ENCODE results near the gene C2CD2L.

DNA sequence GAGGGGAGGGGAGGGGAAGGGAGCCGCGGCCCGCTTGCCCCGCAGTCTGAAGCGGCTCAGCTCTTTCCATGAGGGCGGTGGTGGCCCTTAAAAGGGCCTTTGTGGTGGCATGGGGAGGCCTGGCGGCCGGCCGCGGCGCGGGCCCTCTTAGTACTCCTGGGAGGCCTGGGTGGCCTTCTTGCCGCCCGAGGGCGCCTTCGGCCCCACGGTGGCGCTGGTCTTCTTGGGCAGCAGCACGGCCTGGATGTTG is 12.4 kb upstream of the C2CD2L start:
- TF ChIP-seq, protein P1, sequence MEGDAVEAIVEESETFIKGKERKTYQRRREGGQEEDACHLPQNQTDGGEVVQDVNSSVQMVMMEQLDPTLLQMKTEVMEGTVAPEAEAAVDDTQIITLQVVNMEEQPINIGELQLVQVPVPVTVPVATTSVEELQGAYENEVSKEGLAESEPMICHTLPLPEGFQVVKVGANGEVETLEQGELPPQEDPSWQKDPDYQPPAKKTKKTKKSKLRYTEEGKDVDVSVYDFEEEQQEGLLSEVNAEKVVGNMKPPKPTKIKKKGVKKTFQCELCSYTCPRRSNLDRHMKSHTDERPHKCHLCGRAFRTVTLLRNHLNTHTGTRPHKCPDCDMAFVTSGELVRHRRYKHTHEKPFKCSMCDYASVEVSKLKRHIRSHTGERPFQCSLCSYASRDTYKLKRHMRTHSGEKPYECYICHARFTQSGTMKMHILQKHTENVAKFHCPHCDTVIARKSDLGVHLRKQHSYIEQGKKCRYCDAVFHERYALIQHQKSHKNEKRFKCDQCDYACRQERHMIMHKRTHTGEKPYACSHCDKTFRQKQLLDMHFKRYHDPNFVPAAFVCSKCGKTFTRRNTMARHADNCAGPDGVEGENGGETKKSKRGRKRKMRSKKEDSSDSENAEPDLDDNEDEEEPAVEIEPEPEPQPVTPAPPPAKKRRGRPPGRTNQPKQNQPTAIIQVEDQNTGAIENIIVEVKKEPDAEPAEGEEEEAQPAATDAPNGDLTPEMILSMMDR (IDR thresholded peaks at IDR 0.05), result peak; percentile 61 to 83 (median 72)
- TF ChIP-seq POLR2A (IDR thresholded peaks at IDR 0.05), result no peak
